ENCODE results near the gene WDR55.

DNA sequence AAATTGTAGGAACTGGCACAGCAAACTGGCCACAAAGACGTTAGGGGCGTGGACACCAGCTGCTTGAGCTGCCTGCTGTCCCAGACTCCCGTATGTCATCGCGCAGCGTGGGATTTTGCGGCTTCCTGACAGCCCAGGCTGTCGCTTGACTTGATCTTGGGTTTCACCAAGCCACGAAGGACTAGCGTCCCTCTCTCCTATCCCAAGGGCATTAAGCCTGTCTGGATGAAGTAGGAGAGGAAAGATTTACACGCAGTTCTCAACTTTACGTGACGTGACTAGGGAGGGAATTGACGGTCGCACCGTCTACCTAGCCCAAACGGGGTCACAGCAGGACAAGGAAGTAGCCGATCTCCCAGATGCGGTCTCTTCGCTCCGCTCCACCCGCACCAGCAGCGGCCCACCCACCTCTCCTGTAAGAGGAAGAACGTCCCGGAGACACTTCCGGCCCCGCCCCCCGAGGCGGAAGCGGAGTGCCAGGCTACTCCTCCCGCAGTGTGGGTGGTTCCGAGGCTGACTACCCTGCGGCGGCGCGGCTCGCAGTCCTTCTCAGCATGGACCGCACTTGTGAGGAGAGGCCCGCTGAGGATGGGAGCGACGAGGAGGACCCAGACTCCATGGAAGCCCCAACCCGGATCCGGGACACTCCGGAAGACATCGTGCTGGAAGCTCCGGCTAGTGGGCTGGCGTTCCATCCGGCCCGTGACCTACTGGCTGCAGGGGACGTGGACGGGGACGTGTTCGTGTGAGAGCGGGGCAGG lies at the start of gene WDR55:
- TF ChIP-seq, protein P1, sequence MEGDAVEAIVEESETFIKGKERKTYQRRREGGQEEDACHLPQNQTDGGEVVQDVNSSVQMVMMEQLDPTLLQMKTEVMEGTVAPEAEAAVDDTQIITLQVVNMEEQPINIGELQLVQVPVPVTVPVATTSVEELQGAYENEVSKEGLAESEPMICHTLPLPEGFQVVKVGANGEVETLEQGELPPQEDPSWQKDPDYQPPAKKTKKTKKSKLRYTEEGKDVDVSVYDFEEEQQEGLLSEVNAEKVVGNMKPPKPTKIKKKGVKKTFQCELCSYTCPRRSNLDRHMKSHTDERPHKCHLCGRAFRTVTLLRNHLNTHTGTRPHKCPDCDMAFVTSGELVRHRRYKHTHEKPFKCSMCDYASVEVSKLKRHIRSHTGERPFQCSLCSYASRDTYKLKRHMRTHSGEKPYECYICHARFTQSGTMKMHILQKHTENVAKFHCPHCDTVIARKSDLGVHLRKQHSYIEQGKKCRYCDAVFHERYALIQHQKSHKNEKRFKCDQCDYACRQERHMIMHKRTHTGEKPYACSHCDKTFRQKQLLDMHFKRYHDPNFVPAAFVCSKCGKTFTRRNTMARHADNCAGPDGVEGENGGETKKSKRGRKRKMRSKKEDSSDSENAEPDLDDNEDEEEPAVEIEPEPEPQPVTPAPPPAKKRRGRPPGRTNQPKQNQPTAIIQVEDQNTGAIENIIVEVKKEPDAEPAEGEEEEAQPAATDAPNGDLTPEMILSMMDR (IDR thresholded peaks at IDR 0.05; ENCODE audit: control extremely low read depth in 1 of 3, insufficient read depth in 1 of 3, low read depth in 1 of 3, low read length in 3 of 3) = no peak
- TF ChIP-seq EZH2 (IDR thresholded peaks at IDR 0.05; ENCODE audit: low read depth, low read length, severe bottlenecking) (no peak), ZNF274 (IDR thresholded peaks at IDR 0.05; ENCODE audit: borderline replicate concordance, extremely low read depth, low read length) (no peak)

All from H1 (cell line).